GM23338 (cell line): ENCODE measurements around the gene FRAT2. TPM values are rescaled to one million over a fixed set of nuclear protein-coding genes. Genes with fewer than 3 reads are reported as not detected.

ENCODE experiments used
- ATAC-seq: fragments of 200-7000 bp; cut with Tn5 transposase; 3 replicates; pipeline ENCODE4 v1.9.1; 2020
- DNase-seq: peaks from one replicate; pipeline ENCODE4 v3.0.0-alpha.2; 2015; ENCODE audit warnings: low spot score
- H2AFZ ChIP-seq: fragments of 200-600 bp; sonication (generic); 2 replicates; pipeline ENCODE4 v1.8.0; 2016; ENCODE audit warnings: antibody characterized with exemption, mild to moderate bottlenecking, moderate library complexity
- H3F3A ChIP-seq: fragments of 200-600 bp; sonication (generic); replicated peaks from 2 replicates; pipeline ENCODE4 v1.8.0; 2017; ENCODE audit warnings: antibody characterized with exemption, mixed run types, low read depth
- H3K27ac ChIP-seq: fragments of 200-600 bp; sonication (generic); 2 replicates; pipeline ENCODE4 v1.6.1; 2016; ENCODE audit warnings: low read depth
- H3K27me3 ChIP-seq: fragments of 200-600 bp; sonication (generic); 2 replicates; pipeline ENCODE4 v1.8.0; 2016; ENCODE audit warnings: mild to moderate bottlenecking, mixed run types, moderate library complexity; ENCODE audit not compliant: insufficient read depth
- H3K36me3 ChIP-seq: fragments of 200-600 bp; sonication (generic); 2 replicates; pipeline ENCODE4 v1.8.0; 2016; ENCODE audit warnings: mild to moderate bottlenecking; ENCODE audit not compliant: insufficient read depth
- H3K4me1 ChIP-seq: fragments of 200-600 bp; sonication (generic); 2 replicates; pipeline ENCODE4 v1.8.0; 2016; ENCODE audit warnings: mild to moderate bottlenecking, moderate library complexity; ENCODE audit not compliant: insufficient read depth
- H3K4me2 ChIP-seq: fragments of 200-600 bp; sonication (generic); 2 replicates; pipeline ENCODE4 v1.7.1; 2017; ENCODE audit warnings: mixed run types
- H3K4me3 ChIP-seq: fragments of 200-600 bp; sonication (generic); 2 replicates; pipeline ENCODE4 v1.6.1; 2016; ENCODE audit warnings: mixed run types
- H3K79me2 ChIP-seq: fragments of 200-600 bp; sonication (generic); replicated peaks from 2 replicates; pipeline ENCODE4 v1.8.0; 2017; ENCODE audit warnings: mild to moderate bottlenecking; ENCODE audit not compliant: insufficient read depth
- H3K9me2 ChIP-seq: fragments of 200-600 bp; sonication (generic); 2 replicates; pipeline ENCODE4 v1.8.0; 2017; ENCODE audit not compliant: insufficient read depth
- H4K20me1 ChIP-seq: fragments of 200-600 bp; sonication (generic); replicated peaks from 2 replicates; pipeline ENCODE4 v1.8.0; 2017; ENCODE audit warnings: mild to moderate bottlenecking; ENCODE audit not compliant: insufficient read depth
- H3K27ac Mint-ChIP-seq: 2 replicates; pipeline ENCODE4 v1.8.0; 2020; ENCODE audit warnings: inconsistent platforms, mild to moderate bottlenecking, moderate library complexity, mixed read lengths
- H3K27me3 Mint-ChIP-seq: 3 replicates; pipeline ENCODE4 v1.8.0; 2022; ENCODE audit warnings: low read depth, mild to moderate bottlenecking, moderate library complexity, mixed read lengths, inconsistent platforms; ENCODE audit not compliant: insufficient read depth, poor library complexity
- H3K36me3 Mint-ChIP-seq: 3 replicates; pipeline ENCODE4 v1.8.0; 2021; ENCODE audit warnings: low read depth, mild to moderate bottlenecking, inconsistent platforms, moderate library complexity, mixed read lengths
- H3K4me1 Mint-ChIP-seq: 3 replicates; pipeline ENCODE4 v1.8.0; 2020; ENCODE audit warnings: mild to moderate bottlenecking, inconsistent platforms, mixed read lengths
- H3K4me3 Mint-ChIP-seq: 3 replicates; pipeline ENCODE4 v1.8.0; 2021; ENCODE audit warnings: moderate library complexity, mild to moderate bottlenecking, inconsistent platforms, mixed read lengths
- H3K9me3 Mint-ChIP-seq: 3 replicates; pipeline ENCODE4 v1.8.0; 2020; ENCODE audit warnings: moderate library complexity, mild to moderate bottlenecking, inconsistent platforms, mixed read lengths
- ETS1 ChIP-seq: IDR thresholded peaks from 2 replicates; pipeline ENCODE4 v1.6.1; 2016; ENCODE audit warnings: antibody characterized with exemption
- EZH2 ChIP-seq: fragments of 200-600 bp; sonication (generic); IDR thresholded peaks from one replicate; pipeline ENCODE4 v1.8.0; 2017; ENCODE audit warnings: antibody characterized with exemption, mild to moderate bottlenecking, low read depth; ENCODE audit not compliant: unreplicated experiment
- EZH2phosphoT487 ChIP-seq: fragments of 200-600 bp; sonication (generic); IDR thresholded peaks from one replicate; pipeline ENCODE4 v1.8.1; 2018; ENCODE audit warnings: antibody characterized with exemption; ENCODE audit not compliant: unreplicated experiment
- JUNB ChIP-seq: IDR thresholded peaks from one replicate; pipeline ENCODE4 v1.6.1; 2016; ENCODE audit warnings: antibody characterized with exemption; ENCODE audit not compliant: unreplicated experiment
- NANOG ChIP-seq: IDR thresholded peaks from 2 replicates; pipeline ENCODE4 v1.6.1; 2016; ENCODE audit warnings: antibody characterized with exemption, borderline replicate concordance
- POLR2AphosphoS5 ChIP-seq: IDR thresholded peaks from 2 replicates; pipeline ENCODE4 v1.6.1; 2016; ENCODE audit warnings: antibody characterized with exemption, low read depth
- STAT1 ChIP-seq: IDR thresholded peaks from one replicate; pipeline ENCODE4 v1.6.1; 2016; ENCODE audit warnings: antibody characterized with exemption; ENCODE audit not compliant: unreplicated experiment
- ZNF114 ChIP-seq: fragments of 250-450 bp; sonication (Bioruptor Pico); IDR thresholded peaks from 2 replicates; pipeline ENCODE4 v1.5.0; 2020; ENCODE audit warnings: mild to moderate bottlenecking, moderate library complexity
- ZNF331 ChIP-seq: fragments of 250-450 bp; sonication (Bioruptor Pico); IDR thresholded peaks from 2 replicates; pipeline ENCODE4 v1.5.0; 2020; ENCODE audit warnings: low read depth, mild to moderate bottlenecking, moderate library complexity
- polyA plus RNA-seq: library from polyadenylated mRNA; unstranded; fragments of >200 nt; fragmentation: Nextera tagmentation; extraction: Ambion mirVana; gene quantifications from 2 replicates; pipeline ENCODE4 v1.2.1, GENCODE V29; 2016
- total RNA-seq: library from RNA; depleted of rRNA; stranded (reverse); fragments of >200 nt; shearing (Covaris generic); gene quantifications from 2 replicates; pipeline ENCODE4 v1.2.3, GENCODE V29; 2014
- TF ChIP-seq, protein P1 (sequence below), 2 experiments: fragments of 200-600 bp in 1 of 2; sonication (generic) in 1 of 2; conservative IDR thresholded peaks; 2 replicates each; pipeline versions ENCODE4 v1.5.1 to v1.6.1; 2016 to 2017; ENCODE audit warnings: antibody characterized with exemption in 2 of 2, low read depth in 2 of 2, mild to moderate bottlenecking in 2 of 2, moderate library complexity in 1 of 2
- TF ChIP-seq, protein P2 (sequence below): IDR thresholded peaks from one replicate; pipeline ENCODE4 v1.6.1; 2018; ENCODE audit warnings: antibody characterized with exemption; ENCODE audit not compliant: unreplicated experiment

The FRAT2 gene
- total and polyA plus RNA-seq, 2 experiments from 2014 or later, result 24.5 to 109 TPM

DNA sequence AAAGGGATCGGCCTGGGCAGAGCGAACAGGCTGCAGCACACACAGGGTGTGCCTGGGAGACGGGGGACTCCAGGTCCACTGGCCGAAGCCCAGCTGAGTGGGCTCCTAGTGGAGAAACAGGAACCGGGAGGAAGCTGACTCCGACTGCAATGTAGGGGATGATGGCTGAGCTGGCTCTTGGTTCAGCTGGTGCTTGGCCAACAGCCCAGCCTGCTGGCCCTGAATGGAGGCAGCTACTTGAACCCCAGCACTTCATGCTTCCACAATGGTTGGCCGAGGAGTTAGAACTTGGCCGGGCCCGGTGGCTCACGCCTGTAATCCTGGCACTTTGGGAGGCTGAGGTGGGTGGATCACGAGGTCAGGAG is 27.0 kb upstream of the FRAT2 start (continued):
- TF ChIP-seq, protein P1, sequence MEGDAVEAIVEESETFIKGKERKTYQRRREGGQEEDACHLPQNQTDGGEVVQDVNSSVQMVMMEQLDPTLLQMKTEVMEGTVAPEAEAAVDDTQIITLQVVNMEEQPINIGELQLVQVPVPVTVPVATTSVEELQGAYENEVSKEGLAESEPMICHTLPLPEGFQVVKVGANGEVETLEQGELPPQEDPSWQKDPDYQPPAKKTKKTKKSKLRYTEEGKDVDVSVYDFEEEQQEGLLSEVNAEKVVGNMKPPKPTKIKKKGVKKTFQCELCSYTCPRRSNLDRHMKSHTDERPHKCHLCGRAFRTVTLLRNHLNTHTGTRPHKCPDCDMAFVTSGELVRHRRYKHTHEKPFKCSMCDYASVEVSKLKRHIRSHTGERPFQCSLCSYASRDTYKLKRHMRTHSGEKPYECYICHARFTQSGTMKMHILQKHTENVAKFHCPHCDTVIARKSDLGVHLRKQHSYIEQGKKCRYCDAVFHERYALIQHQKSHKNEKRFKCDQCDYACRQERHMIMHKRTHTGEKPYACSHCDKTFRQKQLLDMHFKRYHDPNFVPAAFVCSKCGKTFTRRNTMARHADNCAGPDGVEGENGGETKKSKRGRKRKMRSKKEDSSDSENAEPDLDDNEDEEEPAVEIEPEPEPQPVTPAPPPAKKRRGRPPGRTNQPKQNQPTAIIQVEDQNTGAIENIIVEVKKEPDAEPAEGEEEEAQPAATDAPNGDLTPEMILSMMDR (conservative IDR thresholded peaks at IDR 0.05; ENCODE audit: low read depth in 2 of 2), result no peak; a peak in 1 of 4 replicates
- TF ChIP-seq EZH2 (no peak), EZH2phosphoT487 (no peak), POLR2AphosphoS5 (no peak)
- TF ChIP-seq, protein P2, sequence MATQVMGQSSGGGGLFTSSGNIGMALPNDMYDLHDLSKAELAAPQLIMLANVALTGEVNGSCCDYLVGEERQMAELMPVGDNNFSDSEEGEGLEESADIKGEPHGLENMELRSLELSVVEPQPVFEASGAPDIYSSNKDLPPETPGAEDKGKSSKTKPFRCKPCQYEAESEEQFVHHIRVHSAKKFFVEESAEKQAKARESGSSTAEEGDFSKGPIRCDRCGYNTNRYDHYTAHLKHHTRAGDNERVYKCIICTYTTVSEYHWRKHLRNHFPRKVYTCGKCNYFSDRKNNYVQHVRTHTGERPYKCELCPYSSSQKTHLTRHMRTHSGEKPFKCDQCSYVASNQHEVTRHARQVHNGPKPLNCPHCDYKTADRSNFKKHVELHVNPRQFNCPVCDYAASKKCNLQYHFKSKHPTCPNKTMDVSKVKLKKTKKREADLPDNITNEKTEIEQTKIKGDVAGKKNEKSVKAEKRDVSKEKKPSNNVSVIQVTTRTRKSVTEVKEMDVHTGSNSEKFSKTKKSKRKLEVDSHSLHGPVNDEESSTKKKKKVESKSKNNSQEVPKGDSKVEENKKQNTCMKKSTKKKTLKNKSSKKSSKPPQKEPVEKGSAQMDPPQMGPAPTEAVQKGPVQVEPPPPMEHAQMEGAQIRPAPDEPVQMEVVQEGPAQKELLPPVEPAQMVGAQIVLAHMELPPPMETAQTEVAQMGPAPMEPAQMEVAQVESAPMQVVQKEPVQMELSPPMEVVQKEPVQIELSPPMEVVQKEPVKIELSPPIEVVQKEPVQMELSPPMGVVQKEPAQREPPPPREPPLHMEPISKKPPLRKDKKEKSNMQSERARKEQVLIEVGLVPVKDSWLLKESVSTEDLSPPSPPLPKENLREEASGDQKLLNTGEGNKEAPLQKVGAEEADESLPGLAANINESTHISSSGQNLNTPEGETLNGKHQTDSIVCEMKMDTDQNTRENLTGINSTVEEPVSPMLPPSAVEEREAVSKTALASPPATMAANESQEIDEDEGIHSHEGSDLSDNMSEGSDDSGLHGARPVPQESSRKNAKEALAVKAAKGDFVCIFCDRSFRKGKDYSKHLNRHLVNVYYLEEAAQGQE, result no peak

- Histone ChIP-seq H3K4me1 (no peaks in the 10 kb centered on the region), H3K27ac (no peak overlapping the region), H3K4me2 (no peak overlapping the region), H3K9me2 (no peaks in the 10 kb centered on the region), H2AFZ (no peak overlapping the region), H3F3A (peaks cover 12% of the 10 kb centered on the region), H4K20me1 (no peaks in the 10 kb centered on the region; the same call in 1 of the 2 replicates), H3K79me2 (no peaks in the 10 kb centered on the region), H3K36me3 (peaks cover 17% of the 10 kb centered on the region), H3K27me3 (no peaks in the 10 kb centered on the region), H3K4me3 (no peak overlapping the region)
- H3K36me3 Mint-ChIP-seq, result peaks cover 69% of the 10 kb centered on the region
- no peak for DNase-seq
- H3K27ac Mint-ChIP-seq, result no peak overlapping the region
- ATAC-seq, result no peak
- TF ChIP-seq EZH2, result no peak
- no peak for TF ChIP-seq ZNF331 (CRISPR knock-in tag)
- no peak for TF ChIP-seq JUNB
- TF ChIP-seq, protein P2, result no peak
- TF ChIP-seq, protein P1 (conservative IDR thresholded peaks at IDR 0.05; ENCODE audit: low read depth in 2 of 2), result no peak
- no peak for TF ChIP-seq ZNF114 (CRISPR knock-in tag)
- no peak for TF ChIP-seq NANOG
- TF ChIP-seq POLR2AphosphoS5, result no peak
- no peak for TF ChIP-seq STAT1
- TF ChIP-seq ETS1, result no peak
- no peaks in the 10 kb centered on the region; the same call in 2 of the 3 replicates for H3K9me3 Mint-ChIP-seq
- no peaks in the 10 kb centered on the region; the same call in 1 of the 3 replicates for H3K4me1 Mint-ChIP-seq
- no peak overlapping the region for H3K4me3 Mint-ChIP-seq
- H3K27me3 Mint-ChIP-seq, result peaks cover 10% of the 10 kb centered on the region
Measured at GRCh38 chr10:97360705-97361536, 26.4 kb upstream of the FRAT2 start.
